RWPE2 (cell line): ENCODE measurements around the gene OSBPL6.

Experiments used
- ATAC-seq: fragments of 200-7000 bp; cut with Tn5 transposase; 3 replicates; pipeline ENCODE4 v1.9.1; 2021; ENCODE audit warnings: low read depth
- DNase-seq: peaks from one replicate; pipeline ENCODE4 v3.0.0-alpha.2; 2020; ENCODE audit warnings: low spot score
- H3K27ac ChIP-seq: fragments of 450-650 bp; 2 replicates; pipeline ENCODE4 v1.5.1; 2017; ENCODE audit warnings: mild to moderate bottlenecking; ENCODE audit not compliant: poor library complexity, severe bottlenecking
- H3K27me3 ChIP-seq: fragments of 250-450 bp; sonication (Bioruptor Pico); 2 replicates; pipeline ENCODE4 v1.5.1; 2021; ENCODE audit warnings: mild to moderate bottlenecking, moderate library complexity; ENCODE audit not compliant: insufficient read depth, poor library complexity, severe bottlenecking
- H3K36me3 ChIP-seq: fragments of 250-450 bp; sonication (Bioruptor Pico); 2 replicates; pipeline ENCODE4 v1.5.1; 2020; ENCODE audit warnings: low read depth, mild to moderate bottlenecking, moderate library complexity
- H3K4me1 ChIP-seq: fragments of 250-450 bp; sonication (Bioruptor Pico); 2 replicates; pipeline ENCODE4 v1.5.1; 2021; ENCODE audit warnings: mild to moderate bottlenecking, moderate library complexity; ENCODE audit not compliant: insufficient read depth, poor library complexity, severe bottlenecking
- H3K4me3 ChIP-seq: fragments of 250-450 bp; sonication (Bioruptor Pico); 2 replicates; pipeline ENCODE4 v1.5.1; 2021; ENCODE audit warnings: mild to moderate bottlenecking, moderate library complexity; ENCODE audit not compliant: severe bottlenecking
- H3K9me3 ChIP-seq: fragments of 250-450 bp; sonication (Bioruptor Pico); 2 replicates; pipeline ENCODE4 v1.5.1; 2021; ENCODE audit warnings: mild to moderate bottlenecking, moderate library complexity; ENCODE audit not compliant: severe bottlenecking
- CTCF ChIP-seq: fragments of 450-650 bp; IDR thresholded peaks from one replicate; pipeline ENCODE4 v1.5.1; 2017; ENCODE audit warnings: mild to moderate bottlenecking, moderate library complexity; ENCODE audit not compliant: poor library complexity, severe bottlenecking

Gene OSBPL6

GRCh38 chr2:178306352-178307073 is 112.2 kb downstream of the OSBPL6 start:
- peak; percentile 63 for TF ChIP-seq CTCF
- Histone ChIP-seq H3K27me3 (no peaks in the 10 kb centered on the region), H3K4me3 (no peak overlapping the region), H3K4me1 (peaks cover 6% of the 10 kb centered on the region), H3K36me3 (no peaks in the 10 kb centered on the region), H3K27ac (no peak overlapping the region), H3K9me3 (no peaks in the 10 kb centered on the region)
- ATAC-seq, result peak; percentile 65
- no peak for DNase-seq

- Histone ChIP-seq H3K27me3 (no peaks in the 10 kb centered on the region), H3K36me3 (no peaks in the 10 kb centered on the region), H3K4me3 (no peak overlapping the region), H3K4me1 (peaks cover 6% of the 10 kb centered on the region), H3K9me3 (no peaks in the 10 kb centered on the region), H3K27ac (no peak overlapping the region)
- TF ChIP-seq CTCF, result no peak
- no peak for ATAC-seq
- DNase-seq, result no peak
Measured at GRCh38 chr2:178307650-178308049, 113.3 kb downstream of the OSBPL6 start.

GRCh38 chr2:178309541-178309940 is 115.2 kb downstream of the OSBPL6 start:
- Histone ChIP-seq H3K27me3 (no peaks in the 10 kb centered on the region), H3K4me1 (peaks cover 6% of the 10 kb centered on the region), H3K27ac (no peak overlapping the region), H3K36me3 (no peaks in the 10 kb centered on the region), H3K9me3 (no peaks in the 10 kb centered on the region), H3K4me3 (no peak overlapping the region)
- DNase-seq (no peak), ATAC-seq (peak; percentile 61)
- TF ChIP-seq CTCF, result no peak

GRCh38 chr2:178315078-178315477 is 120.8 kb downstream of the OSBPL6 start:
- Histone ChIP-seq H3K36me3 (no peaks in the 10 kb centered on the region), H3K27me3 (no peaks in the 10 kb centered on the region), H3K9me3 (no peaks in the 10 kb centered on the region), H3K27ac (no peak overlapping the region), H3K4me1 (no peaks in the 10 kb centered on the region), H3K4me3 (no peak overlapping the region)
- no peak for TF ChIP-seq CTCF
- DNase-seq, result no peak
- ATAC-seq, result no peak

- H3K36me3 ChIP-seq, result no peaks in the 10 kb centered on the region
- H3K27ac ChIP-seq, result no peak overlapping the region
- no peaks in the 10 kb centered on the region for H3K27me3 ChIP-seq
- no peak for DNase-seq
- no peaks in the 10 kb centered on the region for H3K9me3 ChIP-seq
- H3K4me3 ChIP-seq, result no peak overlapping the region
- TF ChIP-seq CTCF, result no peak
- no peak for ATAC-seq
- H3K4me1 ChIP-seq, result no peaks in the 10 kb centered on the region
Measured at GRCh38 chr2:178315488-178315948, 121.2 kb downstream of the OSBPL6 start.
